ENCODE measurements around the gene AIRE.

Gene AIRE

GRCh38 chr21:44306936-44307704 lies 21.4 kb downstream of the AIRE start:
- DNase-seq = no peak

- no peak for DNase-seq
These were observed 25.2 kb downstream of the AIRE start for GRCh38 chr21:44310628-44311507.

GRCh38 chr21:44312089-44312488 lies 26.4 kb downstream of the AIRE start:
- DNase-seq = no peak

- no peak for DNase-seq
These were observed 27.0 kb downstream of the AIRE start for GRCh38 chr21:44312716-44313115.

GRCh38 chr21:44313451-44313850 lies 27.8 kb downstream of the AIRE start:
- DNase-seq = no peak

- DNase-seq = no peak
These were observed 28.5 kb downstream of the AIRE start for GRCh38 chr21:44314128-44314527.

- DNase-seq = no peak
These were observed 28.9 kb downstream of the AIRE start for GRCh38 chr21:44314561-44314960.

- no peak for DNase-seq
These were observed 30.1 kb downstream of the AIRE start for GRCh38 chr21:44315691-44316203.

GRCh38 chr21:44316277-44316900 lies 30.7 kb downstream of the AIRE start:
- DNase-seq = no peak

GRCh38 chr21:44317241-44317782 lies 31.6 kb downstream of the AIRE start:
- no peak for DNase-seq

GRCh38 chr21:44317871-44318270 lies 32.2 kb downstream of the AIRE start:
- no peak for DNase-seq

GRCh38 chr21:44318489-44319285 lies 33.0 kb downstream of the AIRE start:
- no peak for DNase-seq

- no peak for DNase-seq
These were observed 33.9 kb downstream of the AIRE start for GRCh38 chr21:44319407-44320065.

- DNase-seq = no peak
These were observed 35.2 kb downstream of the AIRE start for GRCh38 chr21:44320847-44321246.

- no peak for DNase-seq
These were observed 36.3 kb downstream of the AIRE start for GRCh38 chr21:44321846-44322450.

- no peak for DNase-seq
These were observed 37.1 kb downstream of the AIRE start for GRCh38 chr21:44322621-44323325.

- DNase-seq = no peak
These were observed 37.9 kb downstream of the AIRE start for GRCh38 chr21:44323591-44323990.

GRCh38 chr21:44324106-44324853 lies 38.6 kb downstream of the AIRE start:
- DNase-seq = no peak

- DNase-seq = no peak
These were observed 39.1 kb downstream of the AIRE start for GRCh38 chr21:44324854-44325107.

All from NCI-H82 (cell line).